ENCODE results near the gene STAU1. TPM values are rescaled to one million over a fixed set of nuclear protein-coding genes. Genes with fewer than 3 reads are reported as not detected.
"Not testable (repeated sequence)": the region's sequence is repeated elsewhere in the genome, so short reads cannot be mapped to it uniquely, and the experiment has no call there.

The STAU1 gene
- total RNA-seq, 4 donors from 2014 or later = 51.4 to 65.6 (median 58.7) TPM

DNA sequence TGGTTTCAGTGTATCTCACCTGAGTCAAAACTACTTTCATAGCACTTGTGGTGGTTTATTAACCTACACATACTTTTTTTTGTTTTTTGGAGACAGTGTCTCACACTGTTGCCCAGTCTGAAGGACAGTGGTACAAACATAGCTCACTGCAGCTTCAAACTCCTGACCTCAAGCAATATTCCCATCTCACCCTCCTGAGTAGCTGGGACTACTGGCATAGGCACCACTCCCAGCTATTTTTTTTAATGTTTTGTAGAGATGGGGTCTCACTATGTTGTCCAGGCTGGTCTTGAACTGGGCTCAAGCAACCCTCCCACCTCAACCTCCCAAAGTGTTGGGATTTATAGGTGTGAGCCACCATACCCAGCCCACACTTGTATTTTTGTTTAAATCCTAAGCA is 49.7 kb downstream of the STAU1 start:
- no peak for DNase-seq
- peaks cover 0 to 4% (median 0%) of the 10 kb centered on the region in 3 donors for H3K4me1 ChIP-seq
- no peak overlapping the region for H3K27ac ChIP-seq
- peaks cover 0 to 77% (median 0%) of the 10 kb centered on the region in 3 donors for H3K36me3 ChIP-seq
- no peaks in the 10 kb centered on the region for H3K9me3 ChIP-seq
- intact Hi-C loops (cut with DNase I) = no loop called here
- TF ChIP-seq POLR2A (IDR thresholded peaks at IDR 0.05) = no peak
- no peak overlapping the region for H3K4me3 ChIP-seq
- H3K27me3 ChIP-seq = no peaks in the 10 kb centered on the region

GRCh38 chr20:49136817-49137571 is 51.1 kb downstream of the STAU1 start:
- TF ChIP-seq POLR2A (IDR thresholded peaks at IDR 0.05) = no peak
- no peak for TF ChIP-seq CTCF (IDR thresholded peaks at IDR 0.05)
- no peak overlapping the region for H3K4me3 ChIP-seq
- no peak overlapping the region for H3K27ac ChIP-seq
- H3K9me3 ChIP-seq = no peaks in the 10 kb centered on the region
- no peaks in the 10 kb centered on the region for H3K27me3 ChIP-seq
- peaks cover 0 to 14% (median 0%) of the 10 kb centered on the region in 3 donors for H3K4me1 ChIP-seq
- intact Hi-C loops (cut with DNase I) = no loop called here
- peaks cover 0 to 73% (median 0%) of the 10 kb centered on the region in 3 donors for H3K36me3 ChIP-seq
- WGBS, 2 donors = 90 to 92% methylated on average over 13 to 14 of the region's 15 CpGs
- DNase-seq = no peak

DNA sequence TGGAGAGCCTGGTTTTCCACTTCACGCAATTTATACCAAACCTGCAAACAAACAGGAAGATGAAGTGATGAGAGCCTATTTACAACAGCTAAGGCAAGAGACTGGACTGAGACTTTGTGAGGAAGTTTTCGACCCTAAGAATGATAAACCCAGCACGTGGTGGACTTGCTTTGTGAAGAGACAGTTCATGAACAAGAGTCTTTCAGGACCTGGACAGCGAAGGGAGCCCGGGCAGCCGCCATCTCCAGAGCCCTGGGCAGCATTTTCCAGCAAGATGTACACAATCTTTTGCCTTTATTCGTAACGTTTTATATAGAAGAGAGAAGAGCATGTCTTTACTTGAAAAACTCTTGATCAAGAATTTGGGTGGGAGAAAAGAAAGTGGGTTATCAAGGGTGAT is 53.3 kb downstream of the STAU1 start:
- intact Hi-C loops (cut with DNase I); H3K27me3 ChIP-seq; H3K9me3 ChIP-seq; H3K27ac ChIP-seq; H3K4me3 ChIP-seq; DNase-seq; H3K4me1 ChIP-seq: not testable (repeated sequence)
- 80 to 82% methylated on average over 8 of the region's 8 CpGs for WGBS, 2 donors
- peaks cover 0 to 87% (median 0%) of the 10 kb centered on the region in 3 donors for H3K36me3 ChIP-seq

DNA sequence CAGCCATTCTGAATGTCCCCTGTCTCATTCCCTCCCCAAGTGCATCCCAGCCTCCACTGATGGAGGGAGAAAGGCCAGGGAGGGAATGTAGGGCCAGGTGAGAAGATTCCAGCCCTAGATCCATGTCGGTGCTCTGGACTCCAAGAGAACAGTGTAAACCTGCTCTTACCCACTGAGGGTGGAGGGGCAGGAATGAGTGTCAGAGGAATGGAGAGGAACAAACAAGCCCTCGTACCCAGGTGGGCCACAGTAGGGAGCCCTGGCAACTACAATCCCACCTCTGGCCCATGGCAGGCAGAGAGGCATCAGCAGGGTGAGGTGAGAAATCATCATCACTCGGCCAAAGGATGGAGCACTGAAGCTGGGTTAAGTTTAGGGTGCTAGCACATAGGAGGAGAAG is 54.6 kb downstream of the STAU1 start:
- no peaks in the 10 kb centered on the region for H3K27me3 ChIP-seq
- no peak overlapping the region for H3K4me3 ChIP-seq
- intact Hi-C loops (cut with DNase I) = loop anchor here (2.0 kb wide), 1 partner anchor 83 kb away; no protein-coding TSS in a partner anchor
- no peaks in the 10 kb centered on the region for H3K9me3 ChIP-seq
- no peak for DNase-seq
- peaks cover 0 to 84% (median 0%) of the 10 kb centered on the region in 3 donors for H3K36me3 ChIP-seq
- TF ChIP-seq CTCF (IDR thresholded peaks at IDR 0.05) = no peak
- no peak for TF ChIP-seq POLR2A (IDR thresholded peaks at IDR 0.05)
- peak overlapping the region in 1 of 4 donors; percentile 8 for H3K27ac ChIP-seq
- 67 to 86% methylated on average over 2 to 3 of the region's 3 CpGs for WGBS, 2 donors
- H3K4me1 ChIP-seq = peaks cover 0 to 9% (median 0%) of the 10 kb centered on the region in 3 donors

DNA sequence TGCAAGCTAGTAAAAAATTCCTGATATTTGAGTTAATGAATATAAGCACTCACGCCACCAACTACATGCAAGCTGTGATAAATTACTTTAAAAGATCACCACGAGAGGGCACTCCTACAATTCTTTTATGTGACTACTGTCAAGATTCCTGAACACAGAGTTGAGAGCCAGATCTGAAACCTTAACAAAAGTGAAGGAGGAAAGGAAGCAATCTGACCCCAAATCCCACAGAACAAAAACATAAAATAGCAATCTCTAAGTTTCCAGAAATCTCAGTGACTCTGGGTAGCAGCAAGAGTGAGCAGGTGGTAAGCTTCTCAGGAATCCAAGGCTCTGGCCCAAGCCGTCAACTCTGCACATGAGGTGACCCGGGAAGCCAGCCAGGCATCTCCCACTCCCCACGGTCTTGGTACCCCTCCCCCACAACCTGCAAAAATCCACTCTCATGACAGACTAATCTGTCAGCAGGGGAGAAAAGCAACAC is 55.1 kb downstream of the STAU1 start:
- DNase-seq = no peak
- H3K36me3 ChIP-seq = peaks cover 0 to 82% (median 0%) of the 10 kb centered on the region in 3 donors
- H3K4me3 ChIP-seq = no peak overlapping the region
- no peak for TF ChIP-seq POLR2A (IDR thresholded peaks at IDR 0.05)
- peak; percentile 52 to 70 (median 54) for TF ChIP-seq CTCF (IDR thresholded peaks at IDR 0.05)
- no peaks in the 10 kb centered on the region for H3K9me3 ChIP-seq
- H3K27ac ChIP-seq = peak overlapping the region in 2 of 4 donors; percentile 8 to 19
- H3K4me1 ChIP-seq = peaks cover 0 to 9% (median 0%) of the 10 kb centered on the region in 3 donors
- WGBS, 2 donors = 11 to 38% methylated on average over 2 to 5 of the region's 5 CpGs
- H3K27me3 ChIP-seq = no peaks in the 10 kb centered on the region
- intact Hi-C loops (cut with DNase I) = loop anchor here (2.0 kb wide), 1 partner anchor 84 kb away; no protein-coding TSS in a partner anchor

DNA sequence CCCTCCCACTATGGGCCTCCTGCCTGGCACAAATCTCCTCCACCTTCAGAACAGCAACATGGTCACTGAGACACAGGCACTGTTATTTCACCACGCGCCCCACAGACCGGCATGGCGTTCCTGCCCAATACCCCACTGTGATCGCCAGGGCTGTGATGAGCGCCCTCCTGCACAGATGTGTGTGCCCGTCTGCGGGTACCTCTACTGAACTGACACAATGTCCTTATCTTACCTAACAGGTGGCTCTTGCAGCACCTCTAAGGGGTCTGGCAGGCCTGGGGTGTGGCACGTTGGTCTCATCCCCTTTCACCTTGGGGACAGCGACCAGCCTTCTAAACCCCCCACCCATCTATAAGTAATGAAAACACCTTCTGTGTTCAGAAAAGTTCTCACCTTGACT is 64.2 kb downstream of the STAU1 start:
- Histone ChIP-seq H3K27me3 (no peaks in the 10 kb centered on the region), H3K9me3 (no peaks in the 10 kb centered on the region), H3K4me1 (no peaks in the 10 kb centered on the region), H3K4me3 (no peak overlapping the region), H3K27ac (no peak overlapping the region), H3K36me3 (peaks cover 11 to 83% (median 16%) of the 10 kb centered on the region in 3 donors)
- intact Hi-C loops (cut with DNase I) = no loop called here
- WGBS, 2 donors = 95 to 98% methylated on average over 4 to 10 of the region's 10 CpGs
- TF ChIP-seq CTCF (IDR thresholded peaks at IDR 0.05) (no peak), POLR2A (IDR thresholded peaks at IDR 0.05) (no peak)
- DNase-seq = no peak
